ENCODE data around the gene SMARCD2.

SMARCD2 gene

GRCh38 chr17:63831505-63831904 lies 11.0 kb downstream of the SMARCD2 start:
- no peak for DNase-seq

- no peak for DNase-seq
Measured at GRCh38 chr17:63830904-63831491, 11.5 kb downstream of the SMARCD2 start.

- no peak for DNase-seq
Measured at GRCh38 chr17:63830278-63830677, 12.2 kb downstream of the SMARCD2 start.

- no peak for DNase-seq
Measured at GRCh38 chr17:63828936-63829335, 13.5 kb downstream of the SMARCD2 start.

GRCh38 chr17:63827801-63828221 lies 14.7 kb downstream of the SMARCD2 start:
- peak; percentile 28 for DNase-seq

- DNase-seq = peak; percentile 95
Measured at GRCh38 chr17:63827002-63827800, 15.3 kb downstream of the SMARCD2 start, which contains the start of the genes FTSJ3 and PSMC5. Gene FTSJ3, minus strand, starts transcription at chr17:63827663. Its CDS starts 761 bp downstream, at chr17:63826902. Gene PSMC5, plus strand, starts transcription at chr17:63827431. Its CDS starts 60 bp downstream, at chr17:63827491.

GRCh38 chr17:63826468-63827001 lies 15.9 kb downstream of the SMARCD2 start:
- peak; percentile 35 for DNase-seq

GRCh38 chr17:63824362-63824761 lies 18.1 kb downstream of the SMARCD2 start:
- no peak for DNase-seq

- no peak for DNase-seq
Measured at GRCh38 chr17:63823659-63824331, 18.7 kb downstream of the SMARCD2 start.

GRCh38 chr17:63822537-63822936 lies 19.9 kb downstream of the SMARCD2 start:
- DNase-seq = no peak

GRCh38 chr17:63821804-63822203 lies 20.7 kb downstream of the SMARCD2 start:
- no peak for DNase-seq

GRCh38 chr17:63820963-63821561 lies 21.4 kb downstream of the SMARCD2 start:
- no peak for DNase-seq

GRCh38 chr17:63819585-63820537 lies 22.6 kb downstream of the SMARCD2 start:
- DNase-seq = no peak

- no peak for DNase-seq
Measured at GRCh38 chr17:63819131-63819530, 23.4 kb downstream of the SMARCD2 start.

GRCh38 chr17:63817736-63818385 lies 24.6 kb downstream of the SMARCD2 start:
- no peak for DNase-seq

- no peak for DNase-seq
Measured at GRCh38 chr17:63816669-63817068, 25.8 kb downstream of the SMARCD2 start.

GRCh38 chr17:63816123-63816522 lies 26.4 kb downstream of the SMARCD2 start:
- DNase-seq = no peak

GRCh38 chr17:63809970-63810369 lies 32.5 kb downstream of the SMARCD2 start:
- DNase-seq = no peak

GRCh38 chr17:63805591-63805990 lies 36.9 kb downstream of the SMARCD2 start:
- no peak for DNase-seq

- DNase-seq = no peak
Measured at GRCh38 chr17:63804328-63804727, 38.2 kb downstream of the SMARCD2 start.

- no peak for DNase-seq
Measured at GRCh38 chr17:63800783-63801182, 41.7 kb downstream of the SMARCD2 start.

All from RPMI8226 (cell line).